ENCODE data around the gene CHTF8.

The CHTF8 gene

GRCh38 chr16:69084289-69084688 is 48.1 kb downstream of the CHTF8 start:
- DNase-seq, result no peak

- DNase-seq, result no peak
These were observed 49.0 kb downstream of the CHTF8 start for GRCh38 chr16:69083306-69083941.

DNA sequence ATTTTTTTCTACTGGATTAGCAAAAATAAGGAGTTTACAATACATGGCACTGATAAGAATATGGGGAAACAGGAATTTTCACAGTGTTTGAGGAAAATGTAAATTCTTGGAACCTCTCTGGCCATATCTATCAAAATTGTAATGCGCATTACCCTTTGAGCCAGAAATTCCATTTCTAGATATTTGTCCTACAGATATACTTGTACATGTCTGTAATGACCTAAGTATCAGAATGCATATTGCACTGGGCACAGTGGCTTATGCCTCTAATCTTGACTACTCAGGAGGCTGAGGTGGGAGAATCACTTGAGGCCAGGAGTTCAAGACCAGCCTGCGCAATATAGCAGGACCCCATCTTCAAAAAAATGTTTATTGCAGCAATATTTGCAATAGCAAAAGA is 52.7 kb downstream of the CHTF8 start:
- no peak for DNase-seq

DNA sequence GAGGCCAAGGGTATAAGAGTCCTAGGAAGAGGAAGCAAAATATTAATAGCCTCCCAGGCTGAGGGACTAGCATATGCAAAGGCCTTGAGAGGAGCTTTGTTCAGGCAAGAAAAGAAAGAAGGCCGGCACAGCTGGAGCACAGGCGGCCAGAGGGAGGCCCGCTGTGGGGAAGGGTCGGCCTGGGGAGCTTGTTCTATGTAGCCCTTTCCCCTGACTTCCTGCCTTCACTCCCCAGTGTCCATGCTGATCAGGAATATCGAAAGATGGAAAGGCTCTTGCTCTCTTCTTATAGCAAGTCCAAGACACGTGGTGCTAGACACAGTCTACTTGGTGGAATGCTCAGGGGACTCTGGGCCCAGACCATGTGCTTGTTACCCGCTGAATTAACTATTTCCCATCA is 54.3 kb downstream of the CHTF8 start:
- DNase-seq, result no peak

- no peak for DNase-seq
These were observed 55.1 kb downstream of the CHTF8 start for GRCh38 chr16:69077251-69077650.

DNA sequence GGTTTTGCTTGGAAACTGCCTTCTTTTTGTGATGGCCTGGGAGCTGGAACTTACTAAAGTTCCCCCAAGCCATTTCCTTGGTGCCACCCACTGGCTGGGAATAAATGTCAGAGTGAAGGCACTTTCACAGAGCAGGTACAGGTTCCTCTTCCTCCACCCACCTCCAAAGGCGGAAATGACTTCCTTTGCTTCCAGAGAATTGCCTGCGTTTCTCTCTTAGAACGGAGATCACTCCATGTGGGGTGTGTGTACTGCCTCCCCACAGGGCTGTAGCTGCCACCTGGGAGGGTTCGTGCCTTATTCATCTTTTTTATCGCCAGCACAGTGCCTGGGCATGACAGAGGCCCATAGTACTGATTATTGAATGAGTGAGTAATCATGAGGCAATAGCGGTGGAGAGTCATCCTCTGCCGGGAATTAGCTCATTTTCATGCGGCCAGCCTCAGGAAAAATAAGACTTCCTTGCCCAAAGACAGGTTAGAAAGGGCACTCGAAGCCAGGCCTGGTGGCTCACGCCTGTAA is 59.1 kb downstream of the CHTF8 start:
- DNase-seq, result no peak

DNA sequence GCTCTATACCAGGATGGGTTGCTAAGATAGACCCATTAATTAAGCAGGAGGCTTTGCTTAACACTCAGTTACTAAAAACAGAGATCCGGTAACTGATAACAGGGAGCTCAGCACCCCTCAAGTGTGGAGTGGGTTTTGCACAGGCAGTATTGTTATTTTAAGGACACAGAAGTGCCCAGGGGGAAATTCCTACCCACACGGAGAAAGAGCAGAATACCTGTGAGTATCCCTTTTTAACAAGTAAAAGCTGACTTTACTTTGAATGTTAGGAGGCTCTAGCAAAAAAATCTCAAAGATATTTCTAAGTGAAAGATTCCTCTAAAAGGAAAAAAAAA is 59.8 kb downstream of the CHTF8 start:
- DNase-seq, result no peak

DNA sequence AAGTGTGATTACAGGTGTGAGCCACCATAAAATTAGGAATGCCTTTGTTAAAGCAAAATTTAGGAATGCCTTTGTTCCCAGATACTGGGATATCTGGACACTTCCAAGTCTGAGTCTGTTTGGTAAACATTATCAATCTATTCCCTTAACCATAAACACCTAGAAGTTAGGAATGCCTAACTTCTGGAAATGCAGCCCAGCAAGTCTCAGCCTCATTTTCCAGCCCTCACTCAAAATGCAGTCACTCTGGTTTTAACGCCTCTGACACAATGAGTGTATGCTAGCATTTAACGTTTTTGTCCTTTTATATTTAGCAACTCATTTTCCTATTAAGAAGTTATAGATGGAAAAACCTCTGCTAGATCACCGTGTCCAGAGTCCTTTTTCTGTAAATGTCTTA is 61.4 kb downstream of the CHTF8 start:
- DNase-seq, result no peak

DNA sequence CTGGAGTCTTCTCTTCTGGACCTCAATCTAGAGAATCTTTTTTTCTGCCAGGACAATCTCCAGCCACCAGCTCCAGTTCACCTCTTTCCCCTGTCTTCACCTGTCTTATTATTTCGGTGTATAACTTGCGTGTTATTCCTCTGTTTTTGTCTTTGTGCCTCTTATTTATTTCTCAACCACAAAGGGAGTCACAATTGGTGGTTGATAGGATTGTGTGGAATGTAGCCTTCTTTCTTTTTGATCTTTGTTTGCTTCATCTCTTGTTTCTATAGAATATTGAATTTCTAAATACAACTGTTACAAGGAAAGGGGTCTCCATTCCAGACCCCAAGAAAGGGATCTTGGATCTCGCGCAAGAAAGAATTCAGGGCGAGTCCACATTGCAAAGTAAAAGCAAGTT is 62.9 kb downstream of the CHTF8 start:
- DNase-seq, result no peak

Measured in stimulated activated naive CD4-positive, alpha-beta T cell (primary cell).